ENCODE measurements around the gene THSD4.

DNA sequence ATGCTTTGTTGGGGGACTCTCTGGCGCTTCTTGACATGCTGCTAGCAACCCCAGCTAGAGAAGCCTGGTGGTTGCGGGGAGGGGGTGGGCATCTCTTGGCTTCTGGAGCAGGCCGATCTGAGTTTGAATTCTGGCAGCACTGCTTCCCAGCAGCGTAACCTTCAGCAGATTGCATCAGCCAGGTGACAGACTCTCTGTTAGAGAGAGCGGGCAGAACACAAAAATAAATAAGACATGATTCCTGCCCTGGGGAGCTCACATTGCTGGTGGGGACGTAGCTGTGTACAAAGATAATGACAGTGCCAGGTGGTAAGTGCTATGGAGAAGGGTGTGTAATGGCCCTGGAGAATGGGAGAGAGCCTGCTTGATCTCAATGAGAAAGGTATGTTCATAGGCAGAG lies 87.4 kb downstream of the THSD4 start:
- no peak for TF ChIP-seq HDGF (IDR thresholded peaks at IDR 0.05)
- no peak for TF ChIP-seq SPI1 (IDR thresholded peaks at IDR 0.05; ENCODE audit: borderline replicate concordance, low read depth, low read length)
- no peak for TF ChIP-seq FOXA1 (IDR thresholded peaks at IDR 0.05; ENCODE audit: borderline replicate concordance)
- no peak for TF ChIP-seq EP300 (IDR thresholded peaks at IDR 0.05; ENCODE audit: low read length)
- TF ChIP-seq GTF2F1 (IDR thresholded peaks at IDR 0.05; ENCODE audit: low read depth, low read length): no peak
- TF ChIP-seq, protein P1, sequence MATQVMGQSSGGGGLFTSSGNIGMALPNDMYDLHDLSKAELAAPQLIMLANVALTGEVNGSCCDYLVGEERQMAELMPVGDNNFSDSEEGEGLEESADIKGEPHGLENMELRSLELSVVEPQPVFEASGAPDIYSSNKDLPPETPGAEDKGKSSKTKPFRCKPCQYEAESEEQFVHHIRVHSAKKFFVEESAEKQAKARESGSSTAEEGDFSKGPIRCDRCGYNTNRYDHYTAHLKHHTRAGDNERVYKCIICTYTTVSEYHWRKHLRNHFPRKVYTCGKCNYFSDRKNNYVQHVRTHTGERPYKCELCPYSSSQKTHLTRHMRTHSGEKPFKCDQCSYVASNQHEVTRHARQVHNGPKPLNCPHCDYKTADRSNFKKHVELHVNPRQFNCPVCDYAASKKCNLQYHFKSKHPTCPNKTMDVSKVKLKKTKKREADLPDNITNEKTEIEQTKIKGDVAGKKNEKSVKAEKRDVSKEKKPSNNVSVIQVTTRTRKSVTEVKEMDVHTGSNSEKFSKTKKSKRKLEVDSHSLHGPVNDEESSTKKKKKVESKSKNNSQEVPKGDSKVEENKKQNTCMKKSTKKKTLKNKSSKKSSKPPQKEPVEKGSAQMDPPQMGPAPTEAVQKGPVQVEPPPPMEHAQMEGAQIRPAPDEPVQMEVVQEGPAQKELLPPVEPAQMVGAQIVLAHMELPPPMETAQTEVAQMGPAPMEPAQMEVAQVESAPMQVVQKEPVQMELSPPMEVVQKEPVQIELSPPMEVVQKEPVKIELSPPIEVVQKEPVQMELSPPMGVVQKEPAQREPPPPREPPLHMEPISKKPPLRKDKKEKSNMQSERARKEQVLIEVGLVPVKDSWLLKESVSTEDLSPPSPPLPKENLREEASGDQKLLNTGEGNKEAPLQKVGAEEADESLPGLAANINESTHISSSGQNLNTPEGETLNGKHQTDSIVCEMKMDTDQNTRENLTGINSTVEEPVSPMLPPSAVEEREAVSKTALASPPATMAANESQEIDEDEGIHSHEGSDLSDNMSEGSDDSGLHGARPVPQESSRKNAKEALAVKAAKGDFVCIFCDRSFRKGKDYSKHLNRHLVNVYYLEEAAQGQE (IDR thresholded peaks at IDR 0.05; ENCODE audit: borderline replicate concordance): no peak
- TF ChIP-seq, protein P1 (CRISPR knock-in tag; IDR thresholded peaks at IDR 0.05; ENCODE audit: low read depth): no peak
- TF ChIP-seq, protein P2, sequence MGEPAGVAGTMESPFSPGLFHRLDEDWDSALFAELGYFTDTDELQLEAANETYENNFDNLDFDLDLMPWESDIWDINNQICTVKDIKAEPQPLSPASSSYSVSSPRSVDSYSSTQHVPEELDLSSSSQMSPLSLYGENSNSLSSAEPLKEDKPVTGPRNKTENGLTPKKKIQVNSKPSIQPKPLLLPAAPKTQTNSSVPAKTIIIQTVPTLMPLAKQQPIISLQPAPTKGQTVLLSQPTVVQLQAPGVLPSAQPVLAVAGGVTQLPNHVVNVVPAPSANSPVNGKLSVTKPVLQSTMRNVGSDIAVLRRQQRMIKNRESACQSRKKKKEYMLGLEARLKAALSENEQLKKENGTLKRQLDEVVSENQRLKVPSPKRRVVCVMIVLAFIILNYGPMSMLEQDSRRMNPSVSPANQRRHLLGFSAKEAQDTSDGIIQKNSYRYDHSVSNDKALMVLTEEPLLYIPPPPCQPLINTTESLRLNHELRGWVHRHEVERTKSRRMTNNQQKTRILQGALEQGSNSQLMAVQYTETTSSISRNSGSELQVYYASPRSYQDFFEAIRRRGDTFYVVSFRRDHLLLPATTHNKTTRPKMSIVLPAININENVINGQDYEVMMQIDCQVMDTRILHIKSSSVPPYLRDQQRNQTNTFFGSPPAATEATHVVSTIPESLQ (CRISPR knock-in tag; IDR thresholded peaks at IDR 0.05): no peak
- TF ChIP-seq FOXM1 (IDR thresholded peaks at IDR 0.05; ENCODE audit: low read depth): no peak
- no peak for TF ChIP-seq FOXM1 (CRISPR knock-in tag; IDR thresholded peaks at IDR 0.05; ENCODE audit: low read depth)
- TF ChIP-seq, protein P3, sequence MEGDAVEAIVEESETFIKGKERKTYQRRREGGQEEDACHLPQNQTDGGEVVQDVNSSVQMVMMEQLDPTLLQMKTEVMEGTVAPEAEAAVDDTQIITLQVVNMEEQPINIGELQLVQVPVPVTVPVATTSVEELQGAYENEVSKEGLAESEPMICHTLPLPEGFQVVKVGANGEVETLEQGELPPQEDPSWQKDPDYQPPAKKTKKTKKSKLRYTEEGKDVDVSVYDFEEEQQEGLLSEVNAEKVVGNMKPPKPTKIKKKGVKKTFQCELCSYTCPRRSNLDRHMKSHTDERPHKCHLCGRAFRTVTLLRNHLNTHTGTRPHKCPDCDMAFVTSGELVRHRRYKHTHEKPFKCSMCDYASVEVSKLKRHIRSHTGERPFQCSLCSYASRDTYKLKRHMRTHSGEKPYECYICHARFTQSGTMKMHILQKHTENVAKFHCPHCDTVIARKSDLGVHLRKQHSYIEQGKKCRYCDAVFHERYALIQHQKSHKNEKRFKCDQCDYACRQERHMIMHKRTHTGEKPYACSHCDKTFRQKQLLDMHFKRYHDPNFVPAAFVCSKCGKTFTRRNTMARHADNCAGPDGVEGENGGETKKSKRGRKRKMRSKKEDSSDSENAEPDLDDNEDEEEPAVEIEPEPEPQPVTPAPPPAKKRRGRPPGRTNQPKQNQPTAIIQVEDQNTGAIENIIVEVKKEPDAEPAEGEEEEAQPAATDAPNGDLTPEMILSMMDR (IDR thresholded peaks at IDR 0.05 in 2 of 3, conservative IDR thresholded peaks at IDR 0.05 in 1 of 3; ENCODE audit: insufficient read depth in 2 of 3, low read depth in 1 of 3, low read length in 3 of 3): no peak
- no peak for TF ChIP-seq DNMT1 (IDR thresholded peaks at IDR 0.05)
- TF ChIP-seq SMC3 (conservative IDR thresholded peaks at IDR 0.05; ENCODE audit: insufficient read depth, low read depth, low read length): no peak
